Body of pancreas (tissue), 4 donors: ENCODE measurements around the gene CSTF1.

ENCODE experiments used
- POLR2A ChIP-seq, 3 donors: fragments of 450-650 bp; IDR thresholded peaks; one replicate each; pipeline ENCODE4 v1.6.1; 2016; ENCODE audit warnings: antibody characterized with exemption in 3 of 3, mild to moderate bottlenecking in 2 of 3
- TF ChIP-seq, protein P1 (sequence below), 7 experiments: fragments of 450-650 bp in 4 of 7; fragments of 200-600 bp in 3 of 7; sonication (generic) in 3 of 7; IDR thresholded peaks; one replicate each; pipeline ENCODE4 v1.5.1; 2016 to 2019; ENCODE audit warnings: antibody characterized with exemption in 7 of 7

DNA sequence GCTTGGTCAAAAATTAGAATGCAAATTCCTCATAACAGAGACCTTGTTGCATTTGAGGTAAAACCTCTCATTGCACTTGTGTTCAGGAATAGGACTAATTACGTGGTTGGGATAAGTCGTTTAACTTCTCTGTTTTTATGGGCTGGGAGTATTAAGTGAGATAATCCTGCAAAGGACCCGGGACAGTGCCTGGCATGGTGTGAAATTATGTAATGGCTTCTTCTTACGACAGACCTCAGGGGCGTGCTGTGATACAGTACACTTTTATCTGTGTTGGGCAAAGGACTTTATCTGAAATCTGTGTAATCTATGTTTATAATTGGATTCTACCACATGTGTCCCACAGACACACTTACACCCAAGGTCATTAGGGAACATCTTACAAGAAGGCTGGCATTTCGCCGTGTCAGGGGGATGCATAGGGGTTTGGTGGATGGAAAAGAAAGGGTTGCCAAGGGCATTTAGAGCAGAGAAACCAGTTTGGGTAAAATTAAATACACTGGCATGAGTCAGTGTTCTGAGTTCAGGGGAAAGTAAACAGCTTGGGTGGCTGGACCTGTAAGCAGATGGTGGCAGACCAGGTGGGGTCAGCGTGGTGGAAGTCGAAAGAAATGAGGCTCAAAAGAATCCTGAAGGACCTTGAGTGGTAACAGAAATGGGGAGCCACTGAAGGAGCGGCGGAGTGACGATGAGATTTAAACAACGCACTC, 58.8 kb downstream of the CSTF1 start:
- TF ChIP-seq, protein P1, sequence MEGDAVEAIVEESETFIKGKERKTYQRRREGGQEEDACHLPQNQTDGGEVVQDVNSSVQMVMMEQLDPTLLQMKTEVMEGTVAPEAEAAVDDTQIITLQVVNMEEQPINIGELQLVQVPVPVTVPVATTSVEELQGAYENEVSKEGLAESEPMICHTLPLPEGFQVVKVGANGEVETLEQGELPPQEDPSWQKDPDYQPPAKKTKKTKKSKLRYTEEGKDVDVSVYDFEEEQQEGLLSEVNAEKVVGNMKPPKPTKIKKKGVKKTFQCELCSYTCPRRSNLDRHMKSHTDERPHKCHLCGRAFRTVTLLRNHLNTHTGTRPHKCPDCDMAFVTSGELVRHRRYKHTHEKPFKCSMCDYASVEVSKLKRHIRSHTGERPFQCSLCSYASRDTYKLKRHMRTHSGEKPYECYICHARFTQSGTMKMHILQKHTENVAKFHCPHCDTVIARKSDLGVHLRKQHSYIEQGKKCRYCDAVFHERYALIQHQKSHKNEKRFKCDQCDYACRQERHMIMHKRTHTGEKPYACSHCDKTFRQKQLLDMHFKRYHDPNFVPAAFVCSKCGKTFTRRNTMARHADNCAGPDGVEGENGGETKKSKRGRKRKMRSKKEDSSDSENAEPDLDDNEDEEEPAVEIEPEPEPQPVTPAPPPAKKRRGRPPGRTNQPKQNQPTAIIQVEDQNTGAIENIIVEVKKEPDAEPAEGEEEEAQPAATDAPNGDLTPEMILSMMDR (IDR thresholded peaks at IDR 0.05): no peak
- TF ChIP-seq POLR2A (IDR thresholded peaks at IDR 0.05): no peak
